ENCODE measurements around the gene SKAP1.

SKAP1 gene

DNA sequence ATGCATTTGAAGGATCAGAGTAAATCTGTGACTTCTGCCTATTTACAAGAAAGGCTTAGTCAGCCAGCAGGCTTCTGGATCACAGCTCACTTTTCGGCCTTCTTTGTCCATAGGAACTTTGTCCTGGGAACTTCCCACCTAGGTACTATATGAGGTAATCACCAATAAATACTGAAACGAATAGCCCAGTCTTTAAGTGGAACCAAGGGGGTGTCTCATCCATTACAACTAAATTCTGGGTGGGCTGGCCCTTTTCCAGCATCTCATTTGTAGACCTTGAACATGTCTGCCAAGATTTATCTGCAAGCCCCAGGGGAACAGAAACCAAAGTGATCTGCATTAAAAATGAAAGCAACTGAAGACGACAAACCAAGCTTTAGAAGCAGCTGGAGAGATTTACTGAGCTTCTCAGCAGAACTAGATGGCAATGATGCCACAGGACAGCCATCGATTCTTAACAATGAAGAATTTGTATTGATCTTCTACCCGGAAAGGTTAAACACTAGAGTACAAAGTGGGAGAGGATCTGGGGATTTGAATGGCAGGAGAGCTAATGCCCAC is 267.0 kb downstream of the SKAP1 start:
- no peak for DNase-seq

GRCh38 chr17:48162306-48162934 is 267.6 kb downstream of the SKAP1 start:
- DNase-seq = no peak

GRCh38 chr17:48161127-48161905 is 268.7 kb downstream of the SKAP1 start:
- DNase-seq = no peak

GRCh38 chr17:48160177-48161081 is 269.6 kb downstream of the SKAP1 start:
- no peak for DNase-seq

- DNase-seq = no peak
These were observed 270.8 kb downstream of the SKAP1 start for GRCh38 chr17:48159232-48159631.

GRCh38 chr17:48155889-48156611 is 274.0 kb downstream of the SKAP1 start:
- no peak for DNase-seq

- no peak for DNase-seq
These were observed 276.2 kb downstream of the SKAP1 start for GRCh38 chr17:48153691-48154358.

- no peak for DNase-seq
These were observed 277.7 kb downstream of the SKAP1 start for GRCh38 chr17:48152289-48152688.

DNA sequence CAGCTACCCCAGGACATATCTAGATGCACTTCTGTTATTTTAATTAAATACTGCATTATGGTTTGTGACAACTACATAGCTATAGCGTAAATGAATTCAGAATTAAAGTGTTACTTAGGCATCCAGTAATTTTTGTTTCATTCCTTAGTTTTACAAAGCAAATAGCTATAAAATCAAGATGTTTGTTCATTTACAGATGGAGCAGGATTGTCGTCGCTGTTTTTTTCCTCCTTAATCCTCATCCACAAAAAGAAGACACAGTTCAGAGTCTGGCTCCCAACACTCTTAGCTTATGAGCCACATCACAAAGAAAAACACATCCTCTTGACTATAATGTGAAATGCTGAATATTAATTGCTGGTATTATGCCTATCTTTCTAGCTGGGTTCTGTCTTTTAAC is 278.8 kb downstream of the SKAP1 start:
- no peak for DNase-seq

DNA sequence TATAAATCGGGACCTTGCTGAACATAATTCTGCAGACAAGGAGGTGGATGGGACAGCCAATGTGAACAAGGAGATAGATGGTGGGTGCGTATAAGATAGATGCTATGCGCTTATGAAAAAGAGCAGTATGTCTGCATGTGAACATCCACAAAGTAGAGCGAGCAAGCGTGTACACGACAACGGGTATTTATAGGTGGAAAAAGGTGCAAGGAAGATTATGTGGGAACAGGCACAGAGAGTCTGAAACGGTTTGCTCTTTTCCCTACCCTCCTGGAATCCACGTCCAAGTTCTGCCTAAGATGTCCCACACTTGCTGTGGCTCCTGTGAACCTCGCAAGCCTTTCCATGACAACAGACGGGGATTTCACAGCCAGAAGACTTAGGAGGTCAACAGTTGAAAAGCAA is 279.4 kb downstream of the SKAP1 start:
- DNase-seq = no peak

- no peak for DNase-seq
These were observed 280.1 kb downstream of the SKAP1 start for GRCh38 chr17:48149787-48150463.

- DNase-seq = no peak
These were observed 280.9 kb downstream of the SKAP1 start for GRCh38 chr17:48148854-48149786.

DNA sequence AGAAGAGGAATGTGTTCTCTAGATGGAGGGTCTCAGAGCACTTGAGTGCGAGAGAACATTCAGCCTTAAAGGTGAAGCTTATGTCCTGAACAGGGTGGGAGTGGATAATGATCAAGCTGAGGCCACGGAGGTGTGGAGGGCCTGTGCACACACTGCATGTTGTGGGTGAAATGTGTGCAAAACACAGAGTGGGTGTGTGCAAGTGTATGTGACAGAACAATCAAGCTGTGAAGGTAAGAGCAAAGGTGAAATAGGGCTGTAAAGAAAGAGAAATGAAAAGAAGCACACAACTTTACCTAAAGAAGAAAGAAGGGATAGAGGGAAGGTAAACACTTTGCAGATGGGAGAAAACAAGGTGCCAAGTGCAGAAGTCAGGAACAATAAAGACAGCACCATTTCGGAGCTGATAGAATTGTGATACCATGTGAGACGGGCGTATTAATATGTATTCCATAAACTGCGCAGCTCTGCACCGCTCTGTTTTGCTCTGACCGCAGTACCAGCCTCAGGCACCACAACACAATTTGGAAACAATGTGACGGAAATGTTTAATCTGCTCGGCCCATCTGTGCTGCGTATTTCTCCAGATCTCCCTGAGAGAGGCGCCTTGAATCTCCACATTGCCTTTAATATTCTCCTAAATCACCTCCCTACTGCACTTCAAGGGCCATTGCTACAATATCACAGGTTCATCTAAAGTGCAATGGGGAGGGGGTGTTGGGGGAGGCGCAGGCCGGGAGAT is 281.8 kb downstream of the SKAP1 start:
- no peak for DNase-seq

DNA sequence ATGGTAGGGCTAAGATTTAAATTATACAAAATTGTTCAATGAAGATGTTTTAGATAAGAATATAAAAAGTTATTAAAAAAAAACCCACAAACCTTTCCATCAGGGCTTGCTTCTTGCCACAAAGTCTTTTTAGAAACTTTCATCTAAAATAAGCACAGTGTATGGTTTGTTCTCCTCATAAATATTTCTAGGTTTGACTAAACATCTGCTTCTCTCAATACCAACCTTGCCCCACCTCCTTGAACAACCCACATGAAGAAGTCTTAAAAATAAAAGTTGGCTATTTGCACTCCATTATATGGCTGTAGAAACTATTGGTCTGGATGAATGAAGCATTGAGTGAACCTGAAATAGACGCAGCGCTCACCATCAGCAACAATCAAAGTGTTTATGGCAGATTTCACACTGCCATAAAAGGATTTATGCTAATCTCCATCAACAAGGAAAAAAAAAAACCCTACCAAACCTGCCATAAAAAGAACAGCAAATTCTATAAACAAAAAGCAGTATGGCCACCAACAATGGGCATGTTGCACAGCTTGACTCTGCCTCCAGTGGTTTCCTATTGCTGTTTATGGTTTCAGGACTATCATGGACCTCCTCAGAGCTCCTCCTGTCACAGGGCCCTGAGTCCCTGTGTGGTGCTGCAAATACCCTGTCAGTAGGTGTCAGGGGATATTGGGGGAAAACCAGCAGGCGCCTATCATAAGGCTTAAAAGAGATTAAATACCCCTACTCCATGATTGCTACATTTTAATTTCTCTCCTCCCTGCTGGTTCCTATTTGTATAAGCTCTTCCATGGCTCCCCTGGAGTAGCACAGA is 284.8 kb downstream of the SKAP1 start:
- no peak for DNase-seq

- DNase-seq = no peak
These were observed 285.8 kb downstream of the SKAP1 start for GRCh38 chr17:48144231-48144630.

GRCh38 chr17:48143629-48144028 is 286.4 kb downstream of the SKAP1 start:
- DNase-seq = no peak

GRCh38 chr17:48139944-48140343 is 290.1 kb downstream of the SKAP1 start:
- DNase-seq = no peak

DNA sequence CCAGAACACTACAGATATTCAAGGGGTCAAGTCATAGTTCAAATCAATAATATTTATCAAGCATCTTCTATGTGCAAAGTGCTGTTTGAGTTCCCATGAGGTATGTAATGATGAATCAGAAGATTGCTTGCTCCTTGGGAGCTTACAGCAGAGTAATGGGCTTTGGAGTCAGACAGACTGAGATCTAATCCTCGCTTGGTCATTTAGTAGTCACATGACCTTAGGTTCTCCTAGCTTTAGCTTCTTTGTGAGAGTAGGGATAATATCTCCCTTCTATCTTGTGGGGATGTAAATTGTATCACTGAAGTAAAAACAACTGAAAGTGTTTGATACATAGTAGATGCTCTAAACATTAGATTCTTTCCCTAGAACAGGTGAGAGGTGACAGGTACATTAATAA is 292.4 kb downstream of the SKAP1 start:
- DNase-seq = no peak

Data from cerebellar nuclear complex (tissue), 1 donor.